Vagina (tissue), 2 donors: ENCODE results near the gene ARHGAP6. TPM values are rescaled to one million over a fixed set of nuclear protein-coding genes. Genes with fewer than 3 reads are reported as not detected.

Experiments
- DNase-seq, 2 donors: peaks; one replicate each; pipeline ENCODE4 v3.0.0-alpha.2; 2017; ENCODE audit errors: extremely low spot score in 2 of 2
- H3K27ac ChIP-seq: fragments of 200-600 bp; sonication (generic); one replicate; pipeline ENCODE4 v1.5.1; 2019
- H3K27me3 ChIP-seq: fragments of 200-600 bp; sonication (generic); one replicate; pipeline ENCODE4 v1.5.1; 2019
- H3K36me3 ChIP-seq, 2 donors: fragments of 200-600 bp; sonication (generic); one replicate each; pipeline ENCODE4 v1.5.1; 2017 to 2019
- H3K4me1 ChIP-seq: fragments of 200-600 bp; sonication (generic); one replicate; pipeline ENCODE4 v1.5.1; 2019
- H3K4me3 ChIP-seq, 2 donors: fragments of 200-600 bp; sonication (generic); 1 replicate in 1 of 2; 2 replicates in 1 of 2; pipeline ENCODE4 v1.5.1; 2016 to 2019
- H3K9me3 ChIP-seq: fragments of 200-600 bp; sonication (generic); one replicate; pipeline ENCODE4 v1.5.1; 2019
- POLR2A ChIP-seq, 2 donors: fragments of 450-650 bp; IDR thresholded peaks; one replicate each; pipeline ENCODE4 v1.6.1; 2017; ENCODE audit warnings: antibody characterized with exemption in 2 of 2, mild to moderate bottlenecking in 2 of 2, moderate library complexity in 2 of 2
- POLR2AphosphoS5 ChIP-seq, 2 donors: sonication (generic); formaldehyde crosslinking; IDR thresholded peaks; one replicate each; pipeline ENCODE4 v1.9.0; 2017; ENCODE audit warnings: antibody characterized with exemption in 2 of 2, mild to moderate bottlenecking in 2 of 2, low read depth in 1 of 2; ENCODE audit not compliant: insufficient read depth in 1 of 2
- intact Hi-C: fragments of 100-400 bp; cut with DNase I; formaldehyde crosslinking; loops from one replicate; pipeline ENCODE4 v1.15.1; 2023
- total RNA-seq: library from RNA; depleted of rRNA; stranded (reverse); fragments of >200 nt; gene quantifications from one replicate; pipeline ENCODE4 v1.2.3, GENCODE V29; 2016
- TF ChIP-seq, protein P1 (sequence below), 3 experiments: fragments of 450-650 bp in 2 of 3; fragments of 200-600 bp in 1 of 3; sonication (generic) in 1 of 3; IDR thresholded peaks; one replicate each; pipeline ENCODE4 v1.5.1; 2017 to 2019; ENCODE audit warnings: antibody characterized with exemption in 3 of 3, mild to moderate bottlenecking in 2 of 3, moderate library complexity in 2 of 3

ARHGAP6 gene
- total RNA-seq, 1 donor from 2014 or later, result 15.7 TPM

DNA sequence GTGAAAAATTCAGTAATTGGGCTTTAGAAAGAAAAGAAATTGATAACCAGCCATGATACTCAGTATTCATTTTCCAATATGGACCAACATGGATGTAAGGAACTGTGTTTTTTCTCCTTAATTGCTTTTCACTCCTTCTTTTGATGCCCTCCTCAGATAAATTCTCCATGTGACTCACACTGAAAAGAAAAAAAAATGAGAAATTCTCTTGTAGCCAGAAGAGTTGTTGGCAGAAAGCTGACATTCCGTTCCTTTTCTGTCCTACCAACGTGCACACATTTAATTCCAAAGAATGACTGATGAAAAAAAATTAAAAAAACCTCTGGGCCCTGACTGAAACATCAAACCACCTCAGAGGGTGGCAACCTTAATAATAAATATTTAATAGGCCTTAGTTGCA, 219.4 kb downstream of the ARHGAP6 start:
- Histone ChIP-seq H3K27ac (no peak overlapping the region), H3K9me3 (no peaks in the 10 kb centered on the region), H3K36me3 (no peaks in the 10 kb centered on the region), H3K27me3 (no peaks in the 10 kb centered on the region), H3K4me1 (no peaks in the 10 kb centered on the region), H3K4me3 (no peak overlapping the region)
- DNase-seq, result no peak
- intact Hi-C loops, result no loop called here
- TF ChIP-seq, protein P1, sequence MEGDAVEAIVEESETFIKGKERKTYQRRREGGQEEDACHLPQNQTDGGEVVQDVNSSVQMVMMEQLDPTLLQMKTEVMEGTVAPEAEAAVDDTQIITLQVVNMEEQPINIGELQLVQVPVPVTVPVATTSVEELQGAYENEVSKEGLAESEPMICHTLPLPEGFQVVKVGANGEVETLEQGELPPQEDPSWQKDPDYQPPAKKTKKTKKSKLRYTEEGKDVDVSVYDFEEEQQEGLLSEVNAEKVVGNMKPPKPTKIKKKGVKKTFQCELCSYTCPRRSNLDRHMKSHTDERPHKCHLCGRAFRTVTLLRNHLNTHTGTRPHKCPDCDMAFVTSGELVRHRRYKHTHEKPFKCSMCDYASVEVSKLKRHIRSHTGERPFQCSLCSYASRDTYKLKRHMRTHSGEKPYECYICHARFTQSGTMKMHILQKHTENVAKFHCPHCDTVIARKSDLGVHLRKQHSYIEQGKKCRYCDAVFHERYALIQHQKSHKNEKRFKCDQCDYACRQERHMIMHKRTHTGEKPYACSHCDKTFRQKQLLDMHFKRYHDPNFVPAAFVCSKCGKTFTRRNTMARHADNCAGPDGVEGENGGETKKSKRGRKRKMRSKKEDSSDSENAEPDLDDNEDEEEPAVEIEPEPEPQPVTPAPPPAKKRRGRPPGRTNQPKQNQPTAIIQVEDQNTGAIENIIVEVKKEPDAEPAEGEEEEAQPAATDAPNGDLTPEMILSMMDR (IDR thresholded peaks at IDR 0.05), result no peak
- no peak for TF ChIP-seq POLR2AphosphoS5 (IDR thresholded peaks at IDR 0.05; ENCODE audit: insufficient read depth in 1 of 2, low read depth in 1 of 2)
- no peak for TF ChIP-seq POLR2A (IDR thresholded peaks at IDR 0.05)

DNA sequence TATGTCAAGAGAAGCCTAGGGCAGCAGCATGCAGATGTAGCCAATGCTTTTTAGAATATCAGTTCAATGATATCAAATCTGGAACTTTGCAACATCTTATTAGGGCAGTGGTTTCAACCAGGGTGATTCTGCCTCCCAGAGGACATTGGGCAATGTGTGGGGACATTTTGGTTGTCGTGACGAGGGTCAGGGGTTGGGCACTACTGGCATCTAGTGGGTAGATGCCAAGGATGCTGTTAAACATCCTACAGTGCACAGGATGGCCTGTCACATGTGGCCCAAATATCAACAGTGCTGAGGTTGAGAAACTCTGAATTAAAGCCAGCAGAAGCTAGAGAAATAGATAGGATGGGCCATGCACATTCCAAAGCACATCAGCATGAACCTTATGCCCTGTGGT, 220.2 kb downstream of the ARHGAP6 start:
- intact Hi-C loops, result no loop called here

DNA sequence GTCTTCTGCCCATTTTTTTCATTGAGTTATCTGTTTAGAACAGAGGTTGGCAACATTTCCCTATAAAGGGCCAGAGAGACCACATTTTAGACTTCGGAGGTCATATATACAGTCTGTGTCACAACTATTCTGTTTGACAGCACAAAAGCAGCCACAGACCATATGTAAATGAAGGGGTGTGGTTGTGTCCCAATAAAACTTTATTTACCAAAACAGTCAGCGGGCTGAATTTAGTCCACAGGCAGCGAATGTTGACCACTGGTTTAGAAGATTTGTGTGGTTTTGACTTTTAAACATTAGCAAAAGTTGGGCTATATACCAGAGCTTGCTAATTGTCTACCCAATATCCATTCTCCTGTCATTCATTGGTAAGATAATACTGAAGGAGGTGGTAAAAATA, 221.7 kb downstream of the ARHGAP6 start:
- H3K9me3 ChIP-seq, result no peaks in the 10 kb centered on the region
- no peak overlapping the region for H3K27ac ChIP-seq
- DNase-seq, result no peak
- no peak overlapping the region for H3K4me3 ChIP-seq
- H3K27me3 ChIP-seq, result no peaks in the 10 kb centered on the region
- intact Hi-C loops, result no loop called here
- H3K4me1 ChIP-seq, result no peaks in the 10 kb centered on the region
- no peaks in the 10 kb centered on the region for H3K36me3 ChIP-seq
- TF ChIP-seq, protein P1 (IDR thresholded peaks at IDR 0.05), result no peak
- TF ChIP-seq POLR2A (IDR thresholded peaks at IDR 0.05) (no peak), POLR2AphosphoS5 (IDR thresholded peaks at IDR 0.05; ENCODE audit: insufficient read depth in 1 of 2, low read depth in 1 of 2) (no peak)

More for the DNA sequence above, 220.2 kb downstream of the ARHGAP6 start:
- Histone ChIP-seq H3K4me1 (no peaks in the 10 kb centered on the region), H3K27ac (peak overlapping the region; percentile 42), H3K9me3 (no peaks in the 10 kb centered on the region), H3K36me3 (no peaks in the 10 kb centered on the region), H3K4me3 (no peak overlapping the region), H3K27me3 (no peaks in the 10 kb centered on the region)
- TF ChIP-seq POLR2A (IDR thresholded peaks at IDR 0.05), result no peak
- no peak for TF ChIP-seq POLR2AphosphoS5 (IDR thresholded peaks at IDR 0.05; ENCODE audit: insufficient read depth in 1 of 2, low read depth in 1 of 2)
- TF ChIP-seq, protein P1 (IDR thresholded peaks at IDR 0.05), result no peak
- no peak for DNase-seq

DNA sequence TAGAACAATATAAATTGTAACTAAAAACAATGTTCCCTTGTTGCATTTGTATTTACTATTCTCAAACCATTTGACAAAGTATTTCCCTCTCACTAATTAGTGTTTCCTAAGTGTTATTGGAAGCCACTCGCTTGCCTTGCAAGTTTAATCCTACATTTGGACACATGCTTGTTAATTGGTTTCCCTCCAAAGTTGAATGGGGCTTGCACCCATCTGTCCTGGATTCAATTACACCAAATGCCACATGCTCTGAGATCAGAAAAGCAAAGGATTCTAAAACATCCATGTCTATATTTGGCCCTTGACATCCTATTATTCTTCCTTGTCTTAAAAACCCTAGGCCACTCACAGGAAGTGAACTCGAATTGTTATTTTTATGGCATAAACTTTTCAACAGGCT, 225.9 kb downstream of the ARHGAP6 start:
- no peak overlapping the region for H3K27ac ChIP-seq
- H3K4me3 ChIP-seq, result no peak overlapping the region
- intact Hi-C loops, result no loop called here
- no peaks in the 10 kb centered on the region for H3K27me3 ChIP-seq
- H3K4me1 ChIP-seq, result no peaks in the 10 kb centered on the region
- no peaks in the 10 kb centered on the region for H3K9me3 ChIP-seq
- TF ChIP-seq POLR2AphosphoS5 (IDR thresholded peaks at IDR 0.05; ENCODE audit: insufficient read depth in 1 of 2, low read depth in 1 of 2), result no peak
- no peak for TF ChIP-seq POLR2A (IDR thresholded peaks at IDR 0.05)
- TF ChIP-seq, protein P1 (IDR thresholded peaks at IDR 0.05), result no peak
- no peaks in the 10 kb centered on the region for H3K36me3 ChIP-seq
- DNase-seq, result no peak

DNA sequence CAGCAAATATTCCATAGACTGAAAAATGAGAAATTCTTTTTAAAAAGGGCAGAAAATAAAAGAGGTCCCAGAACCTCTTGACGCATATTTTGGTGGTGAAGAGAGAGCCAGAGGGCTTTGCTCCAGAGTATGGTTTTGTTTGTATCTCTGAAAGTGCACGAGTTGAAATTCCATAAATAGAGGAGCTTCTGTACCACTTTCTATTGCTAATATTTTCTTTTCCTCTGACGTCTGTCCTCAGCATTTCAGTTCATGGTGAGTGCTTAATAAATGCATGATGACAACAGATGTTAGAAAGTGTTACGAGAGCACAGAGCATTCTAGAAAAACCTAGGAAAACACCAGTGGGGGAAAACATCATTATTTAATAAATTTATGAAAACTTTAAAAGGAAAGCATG, 227.0 kb downstream of the ARHGAP6 start:
- H3K27ac ChIP-seq, result no peak overlapping the region

More for the DNA sequence above, 227.0 kb downstream of the ARHGAP6 start:
- intact Hi-C loops, result no loop called here
- TF ChIP-seq POLR2AphosphoS5 (IDR thresholded peaks at IDR 0.05; ENCODE audit: insufficient read depth in 1 of 2, low read depth in 1 of 2) (no peak), POLR2A (IDR thresholded peaks at IDR 0.05) (no peak)
- TF ChIP-seq, protein P1 (IDR thresholded peaks at IDR 0.05), result no peak
- no peaks in the 10 kb centered on the region for H3K9me3 ChIP-seq
- no peak for DNase-seq
- no peak overlapping the region for H3K4me3 ChIP-seq
- H3K4me1 ChIP-seq, result no peaks in the 10 kb centered on the region
- no peaks in the 10 kb centered on the region for H3K27me3 ChIP-seq
- H3K36me3 ChIP-seq, result no peaks in the 10 kb centered on the region
